Epithelial cell of esophagus (primary cell): ENCODE results near the gene SIGLEC11.
"Not testable (repeated sequence)": the region's sequence is repeated elsewhere in the genome, so short reads cannot be mapped to it uniquely, and the experiment has no call there.

Source experiments
- DNase-seq: peaks from one replicate; pipeline ENCODE4 v3.0.0; 2010; ENCODE audit warnings: low read depth
- H3K4me3 ChIP-seq: 2 replicates; pipeline ENCODE4 v1.5.1; 2011; ENCODE audit warnings: mild to moderate bottlenecking, low read length, control low read depth
- CTCF ChIP-seq: IDR thresholded peaks from 2 replicates; pipeline ENCODE4 v1.5.1; 2011; ENCODE audit warnings: low read depth, mild to moderate bottlenecking, low read length, control low read depth, inconsistent platforms; ENCODE audit not compliant: insufficient read depth; ENCODE audit errors: missing control alignments

The SIGLEC11 gene

GRCh38 chr19:49950956-49951526 lies 9.9 kb downstream of the SIGLEC11 start:
- TF ChIP-seq CTCF, result no peak
- DNase-seq, result no peak
- H3K4me3 ChIP-seq, result no peak overlapping the region

- no peak for TF ChIP-seq CTCF
- DNase-seq, result no peak
Observed at GRCh38 chr19:49950590-49950948, 10.4 kb downstream of the SIGLEC11 start.

GRCh38 chr19:49949742-49950589 lies 11.0 kb downstream of the SIGLEC11 start:
- DNase-seq, result no peak
- no peak for TF ChIP-seq CTCF

More at GRCh38 chr19:49950590-49950948, 10.4 kb downstream of the SIGLEC11 start:
- no peak overlapping the region for H3K4me3 ChIP-seq

GRCh38 chr19:49946415-49946814 lies 14.6 kb downstream of the SIGLEC11 start:
- no peak overlapping the region for H3K4me3 ChIP-seq
- TF ChIP-seq CTCF, result no peak
- no peak for DNase-seq

More at GRCh38 chr19:49949742-49950589, 11.0 kb downstream of the SIGLEC11 start:
- H3K4me3 ChIP-seq, result no peak overlapping the region

- DNase-seq, result not testable (repeated sequence)
Observed at GRCh38 chr19:49944567-49944966, 16.4 kb downstream of the SIGLEC11 start.

GRCh38 chr19:49940482-49940791 lies 20.5 kb downstream of the SIGLEC11 start:
- no peak for DNase-seq
- no peak for TF ChIP-seq CTCF
- H3K4me3 ChIP-seq, result no peak overlapping the region

More at GRCh38 chr19:49944567-49944966, 16.4 kb downstream of the SIGLEC11 start:
- H3K4me3 ChIP-seq, result not testable (repeated sequence)

- no peak overlapping the region for H3K4me3 ChIP-seq
Observed at GRCh38 chr19:49939721-49940481, 21.1 kb downstream of the SIGLEC11 start.

More at GRCh38 chr19:49939721-49940481, 21.1 kb downstream of the SIGLEC11 start:
- no peak for TF ChIP-seq CTCF
- DNase-seq, result no peak
